Calu3 (cell line): ENCODE measurements around the gene CNPY1. TPM values are rescaled to one million over a fixed set of nuclear protein-coding genes. Genes with fewer than 3 reads are reported as not detected.

Experiments
- BruUV-seq: library from RNA; stranded (reverse); fragments of 400-500 nt; replicated peaks from 2 replicates; lab custom pipeline; 2021; lab: Mats Ljungman, UMichigan
- CTCF ChIA-PET: fragments of 300-600 bp; sonication (Branson Sonifier 250); formaldehyde crosslinking; loops from one replicate; lab custom pipeline; 2022; ENCODE audit warnings: antibody characterized with exemption; lab: Charles Lee
- DNase-seq: peaks from one replicate; pipeline ENCODE4 v3.0.0; 2022
- H3K27ac Mint-ChIP-seq: one replicate; pipeline ENCODE4 v1.8.0; 2022; ENCODE audit warnings: mixed read lengths; ENCODE audit not compliant: unreplicated experiment
- H3K27me3 Mint-ChIP-seq: one replicate; pipeline ENCODE4 v1.8.0; 2022; ENCODE audit warnings: mixed read lengths; ENCODE audit not compliant: unreplicated experiment
- H3K36me3 Mint-ChIP-seq: one replicate; pipeline ENCODE4 v1.8.0; 2022; ENCODE audit warnings: mild to moderate bottlenecking, moderate library complexity, mixed read lengths; ENCODE audit not compliant: insufficient read depth, unreplicated experiment
- H3K4me1 Mint-ChIP-seq: one replicate; pipeline ENCODE4 v1.8.0; 2022; ENCODE audit warnings: mild to moderate bottlenecking, low read depth, mixed read lengths; ENCODE audit not compliant: unreplicated experiment
- H3K4me3 Mint-ChIP-seq: one replicate; pipeline ENCODE4 v1.8.0; 2022; ENCODE audit warnings: mild to moderate bottlenecking, low read depth, moderate library complexity, mixed read lengths; ENCODE audit not compliant: unreplicated experiment
- H3K9me3 Mint-ChIP-seq: one replicate; pipeline ENCODE4 v1.8.0; 2022; ENCODE audit warnings: low read depth, mixed read lengths; ENCODE audit not compliant: unreplicated experiment
- CTCF ChIP-seq: fragments of 200-600 bp; IDR thresholded peaks from one replicate; pipeline ENCODE4 v1.8.0; 2022; ENCODE audit warnings: antibody characterized with exemption; ENCODE audit not compliant: unreplicated experiment
- intact Hi-C: fragments of 100-400 bp; cut with micrococcal nuclease; formaldehyde crosslinking; loops from one replicate; pipeline ENCODE4 v1.10.0; 2022; ENCODE audit not compliant: unreplicated experiment
- total RNA-seq: library from RNA; stranded (reverse); gene quantifications from 2 replicates; pipeline ENCODE4 v1.2.3, GENCODE V29; 2022

The CNPY1 gene
- total RNA-seq, 1 experiment from 2014 or later: not detected

GRCh38 chr7:155530601-155531000, 15.8 kb downstream of the CNPY1 start:
- Mint-ChIP-seq H3K27me3 (peaks cover 93% of the 10 kb centered on the region), H3K27ac (no peak overlapping the region), H3K9me3 (no peaks in the 10 kb centered on the region), H3K4me3 (no peak overlapping the region), H3K36me3 (no peaks in the 10 kb centered on the region), H3K4me1 (peaks cover 13% of the 10 kb centered on the region)
- intact Hi-C loops: loop anchor here (5.0 kb wide), 1 partner anchor 118 kb away; no protein-coding TSS in a partner anchor
- no peak for TF ChIP-seq CTCF
- CTCF ChIA-PET: no interaction called here
- BruUV-seq: no TSS peak
- DNase-seq: no peak

- intact Hi-C loops: loop anchor here (5.0 kb wide), 1 partner anchor 118 kb away; no protein-coding TSS in a partner anchor
- H3K36me3 Mint-ChIP-seq: no peaks in the 10 kb centered on the region
- no peaks in the 10 kb centered on the region for H3K9me3 Mint-ChIP-seq
- no TSS peak for BruUV-seq
- no peak overlapping the region for H3K27ac Mint-ChIP-seq
- H3K4me1 Mint-ChIP-seq: peaks cover 13% of the 10 kb centered on the region
- peaks cover 93% of the 10 kb centered on the region for H3K27me3 Mint-ChIP-seq
- no peak for DNase-seq
- no peak overlapping the region for H3K4me3 Mint-ChIP-seq
- CTCF ChIA-PET: interaction anchor here (0.8 kb wide), 1 partner anchor 167 kb away, joined by 6 read pairs; no protein-coding TSS in a partner anchor
- no peak for TF ChIP-seq CTCF
These were observed 16.5 kb downstream of the CNPY1 start for GRCh38 chr7:155529845-155530244.

GRCh38 chr7:155529346-155529745, 17.0 kb downstream of the CNPY1 start:
- Mint-ChIP-seq H3K9me3 (no peaks in the 10 kb centered on the region), H3K36me3 (no peaks in the 10 kb centered on the region), H3K4me1 (peaks cover 13% of the 10 kb centered on the region), H3K4me3 (no peak overlapping the region), H3K27ac (no peak overlapping the region), H3K27me3 (peaks cover 93% of the 10 kb centered on the region)
- intact Hi-C loops: no loop called here
- TF ChIP-seq CTCF: no peak
- CTCF ChIA-PET: interaction anchor here (0.8 kb wide), 1 partner anchor 168 kb away, joined by 6 read pairs; no protein-coding TSS in a partner anchor
- BruUV-seq: no TSS peak
- DNase-seq: no peak

GRCh38 chr7:155527664-155528063, 18.7 kb downstream of the CNPY1 start:
- no peak for DNase-seq
- intact Hi-C loops: no loop called here

More at GRCh38 chr7:155527664-155528063, 18.7 kb downstream of the CNPY1 start:
- no peak overlapping the region for H3K27ac Mint-ChIP-seq
- H3K27me3 Mint-ChIP-seq: peaks cover 93% of the 10 kb centered on the region
- no TSS peak for BruUV-seq
- no peak for TF ChIP-seq CTCF
- no peak overlapping the region for H3K4me3 Mint-ChIP-seq
- CTCF ChIA-PET: interaction anchor here (0.8 kb wide), 1 partner anchor 464 kb away, joined by 4 read pairs; no protein-coding TSS in a partner anchor
- H3K36me3 Mint-ChIP-seq: no peaks in the 10 kb centered on the region
- peaks cover 3% of the 10 kb centered on the region for H3K4me1 Mint-ChIP-seq
- no peaks in the 10 kb centered on the region for H3K9me3 Mint-ChIP-seq
